Measurements from ENCODE around the gene MEG3.

GRCh38 chr14:100803226-100803625 lies 22.7 kb upstream of the MEG3 start:
- TF ChIP-seq CTCF (IDR thresholded peaks at IDR 0.05) (no peak), POLR2A (IDR thresholded peaks at IDR 0.05) (no peak)

Measured in tibial nerve (tissue), 3 donors.